IPS-20b (cell line): ENCODE measurements around the gene SEPTIN2.
"Not testable (repeated sequence)": the region's sequence is repeated elsewhere in the genome, so short reads cannot be mapped to it uniquely, and the experiment has no call there.

Experiments
- H3K27ac ChIP-seq: one replicate; pipeline ENCODE4 v1.5.1; 2013; ENCODE audit warnings: low read length
- H3K27me3 ChIP-seq: 2 replicates; pipeline ENCODE4 v1.6.1; 2013; ENCODE audit warnings: mild to moderate bottlenecking, low read length, inconsistent platforms; ENCODE audit not compliant: insufficient read depth
- H3K36me3 ChIP-seq: 2 replicates; pipeline ENCODE4 v1.6.1; 2013; ENCODE audit warnings: low read depth, mild to moderate bottlenecking, inconsistent platforms, low read length, moderate library complexity; ENCODE audit not compliant: insufficient read depth
- H3K4me1 ChIP-seq: 2 replicates; pipeline ENCODE4 v1.6.1; 2013; ENCODE audit warnings: mild to moderate bottlenecking, control low read depth, inconsistent platforms, low read length, moderate library complexity; ENCODE audit not compliant: insufficient read depth
- H3K4me3 ChIP-seq: 2 replicates; pipeline ENCODE4 v1.5.1; 2013; ENCODE audit warnings: mild to moderate bottlenecking, low read length, inconsistent platforms
- H3K9ac ChIP-seq: 2 replicates; pipeline ENCODE4 v1.6.1; 2013; ENCODE audit warnings: low read depth, mild to moderate bottlenecking, inconsistent platforms, low read length, moderate library complexity
- H3K9me3 ChIP-seq: 2 replicates; pipeline ENCODE4 v1.6.1; 2013; ENCODE audit warnings: mild to moderate bottlenecking, low read depth, low read length, inconsistent platforms; ENCODE audit not compliant: insufficient read depth

SEPTIN2 gene

DNA sequence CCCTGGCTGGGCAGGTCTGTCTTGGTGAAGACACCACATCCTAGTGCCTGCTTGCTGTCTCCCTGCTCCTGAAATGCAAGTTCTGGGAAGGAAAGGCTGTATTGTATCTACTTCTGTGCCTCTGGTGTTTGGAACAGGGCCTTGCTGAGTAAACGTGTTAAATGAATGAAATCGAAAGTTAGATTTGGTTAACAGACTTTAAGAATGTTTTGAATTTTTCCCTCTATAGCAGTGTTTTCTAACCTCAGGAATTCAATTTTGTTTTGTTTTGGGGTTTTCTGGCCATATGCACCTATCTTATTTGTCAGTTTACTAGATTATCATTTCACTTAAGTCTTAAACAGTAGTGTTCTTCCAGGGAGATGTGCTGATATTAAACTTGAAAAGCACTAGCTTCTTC, 61.1 kb downstream of the SEPTIN2 start:
- Histone ChIP-seq H3K4me1 (no peaks in the 10 kb centered on the region), H3K36me3 (0 out of 2 replicates have a peak, but pooled peaks cover 9% of the 10 kb centered on the region), H3K27ac (no peak overlapping the region)

DNA sequence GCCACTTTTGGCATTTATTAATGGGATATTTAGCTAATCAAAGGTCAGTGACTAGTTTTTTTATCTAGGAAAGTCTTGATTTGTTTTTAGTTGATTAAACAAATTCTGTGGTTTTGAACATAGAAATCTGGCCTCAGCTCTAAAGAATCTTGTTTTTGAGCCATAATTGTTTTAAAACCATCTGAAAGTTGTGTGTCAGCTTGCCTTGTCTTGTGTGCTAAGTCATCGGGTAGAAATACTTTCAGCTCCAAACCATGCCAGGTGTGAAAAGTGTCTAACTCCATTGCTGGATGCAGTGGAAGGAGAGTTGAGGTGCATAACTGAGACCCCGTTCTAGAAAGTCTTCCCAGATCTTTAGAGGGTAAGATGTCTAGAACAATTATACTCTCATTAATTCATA, 63.1 kb downstream of the SEPTIN2 start:
- H3K4me1 ChIP-seq = no peaks in the 10 kb centered on the region
- no peaks in the 10 kb centered on the region for H3K27me3 ChIP-seq
- H3K27ac ChIP-seq = no peak overlapping the region
- H3K9me3 ChIP-seq = no peaks in the 10 kb centered on the region
- H3K36me3 ChIP-seq = 0 out of 2 replicates have a peak, but pooled peaks cover 9% of the 10 kb centered on the region
- no peak overlapping the region for H3K4me3 ChIP-seq
- no peak overlapping the region for H3K9ac ChIP-seq

More for the DNA sequence above, 61.1 kb downstream of the SEPTIN2 start:
- H3K27me3 ChIP-seq = no peaks in the 10 kb centered on the region
- H3K4me3 ChIP-seq = no peak overlapping the region
- no peak overlapping the region for H3K9ac ChIP-seq
- no peaks in the 10 kb centered on the region for H3K9me3 ChIP-seq

GRCh38 chr2:241379481-241380480, 64.1 kb downstream of the SEPTIN2 start:
- Histone ChIP-seq H3K36me3 (0 out of 2 replicates have a peak, but pooled peaks cover 5% of the 10 kb centered on the region), H3K4me3 (no peak overlapping the region), H3K27ac (no peak overlapping the region), H3K9ac (no peak overlapping the region), H3K9me3 (no peaks in the 10 kb centered on the region), H3K4me1 (no peaks in the 10 kb centered on the region), H3K27me3 (no peaks in the 10 kb centered on the region)

GRCh38 chr2:241381872-241382271, 66.1 kb downstream of the SEPTIN2 start:
- no peaks in the 10 kb centered on the region for H3K4me1 ChIP-seq

GRCh38 chr2:241385450-241385849, 69.7 kb downstream of the SEPTIN2 start:
- not testable (repeated sequence) for H3K36me3 ChIP-seq, H3K9ac ChIP-seq, H3K4me3 ChIP-seq, H3K9me3 ChIP-seq, H3K4me1 ChIP-seq, H3K27ac ChIP-seq, H3K27me3 ChIP-seq

More at GRCh38 chr2:241381872-241382271, 66.1 kb downstream of the SEPTIN2 start:
- Histone ChIP-seq H3K36me3 (no peaks in the 10 kb centered on the region), H3K4me3 (no peak overlapping the region), H3K9ac (no peak overlapping the region), H3K9me3 (no peaks in the 10 kb centered on the region), H3K27me3 (no peaks in the 10 kb centered on the region), H3K27ac (no peak overlapping the region)

GRCh38 chr2:241386519-241386918, 70.8 kb downstream of the SEPTIN2 start:
- H3K27ac ChIP-seq = no peak overlapping the region
- H3K36me3 ChIP-seq = no peaks in the 10 kb centered on the region; the same call in 1 of the 2 replicates
- H3K27me3 ChIP-seq = no peaks in the 10 kb centered on the region
- no peak overlapping the region for H3K4me3 ChIP-seq
- H3K9ac ChIP-seq = no peak overlapping the region
- H3K9me3 ChIP-seq = no peaks in the 10 kb centered on the region
- 0 out of 2 replicates have a peak, but pooled peaks cover 3% of the 10 kb centered on the region for H3K4me1 ChIP-seq

GRCh38 chr2:241389697-241390096, 74.0 kb downstream of the SEPTIN2 start:
- Histone ChIP-seq H3K4me1 (0 out of 2 replicates have a peak, but pooled peaks cover 3% of the 10 kb centered on the region), H3K27me3 (no peaks in the 10 kb centered on the region), H3K4me3 (no peak overlapping the region), H3K9ac (no peak overlapping the region), H3K9me3 (no peaks in the 10 kb centered on the region), H3K27ac (no peak overlapping the region), H3K36me3 (no peaks in the 10 kb centered on the region; the same call in 1 of the 2 replicates)

DNA sequence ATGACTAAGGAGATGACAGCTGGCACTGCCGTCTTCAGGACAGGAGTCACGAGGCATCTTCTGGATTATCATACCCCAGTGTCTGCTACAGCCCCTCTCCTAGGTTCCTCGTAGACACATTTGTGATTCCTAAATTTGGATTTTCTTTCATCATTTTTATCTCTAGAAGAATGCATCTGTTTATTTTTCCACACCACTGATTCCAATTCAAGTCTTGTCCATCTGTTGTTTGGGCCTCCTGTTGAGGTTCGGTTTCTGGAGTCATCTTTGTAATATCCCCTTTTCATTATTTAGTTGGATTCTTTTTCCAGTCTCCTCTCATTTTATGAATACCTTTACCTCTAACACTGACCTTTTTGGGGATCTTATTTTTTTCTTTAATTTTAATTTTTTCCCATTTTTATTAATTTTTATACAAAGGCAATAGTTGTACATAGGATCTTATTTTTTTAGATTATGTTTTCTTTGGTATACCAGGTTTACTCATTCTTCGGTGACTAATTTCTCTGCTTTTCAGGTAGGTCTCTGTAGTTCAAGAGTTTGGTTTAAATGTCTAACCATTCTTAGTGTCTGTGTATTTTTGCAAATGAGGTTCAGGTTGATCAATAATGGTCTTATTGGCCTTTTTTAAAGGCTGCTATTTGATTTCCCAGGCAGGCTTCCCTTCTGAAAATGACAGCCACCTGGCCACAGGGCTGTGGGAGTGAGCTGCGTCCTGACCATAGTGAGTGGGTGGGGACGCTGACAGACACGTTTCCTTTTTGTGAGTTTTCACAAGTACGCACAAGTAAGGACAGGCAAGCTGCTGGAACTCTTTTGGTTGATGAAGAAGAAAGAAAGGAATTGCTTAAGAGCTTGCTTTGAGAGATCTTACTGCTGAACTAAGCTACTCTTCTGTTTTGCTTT, 74.8 kb downstream of the SEPTIN2 start:
- no peak overlapping the region for H3K27ac ChIP-seq
- no peak overlapping the region for H3K4me3 ChIP-seq
- H3K27me3 ChIP-seq = no peaks in the 10 kb centered on the region
- peaks cover 5% of the 10 kb centered on the region; the same call in 1 of the 2 replicates for H3K36me3 ChIP-seq
- 0 out of 2 replicates have a peak, but pooled peaks cover 3% of the 10 kb centered on the region for H3K4me1 ChIP-seq
- H3K9ac ChIP-seq = no peak overlapping the region
- H3K9me3 ChIP-seq = no peaks in the 10 kb centered on the region

- Histone ChIP-seq H3K36me3 (peaks cover 6% of the 10 kb centered on the region; the same call in 1 of the 2 replicates), H3K27ac (no peak overlapping the region), H3K4me3 (no peak overlapping the region), H3K9me3 (no peaks in the 10 kb centered on the region), H3K9ac (no peak overlapping the region), H3K27me3 (no peaks in the 10 kb centered on the region), H3K4me1 (0 out of 2 replicates have a peak, but pooled peaks cover 3% of the 10 kb centered on the region)
Measured at GRCh38 chr2:241391892-241392665, 76.4 kb downstream of the SEPTIN2 start.

- not testable (repeated sequence) for H3K27ac ChIP-seq, H3K9me3 ChIP-seq, H3K36me3 ChIP-seq, H3K9ac ChIP-seq, H3K27me3 ChIP-seq, H3K4me3 ChIP-seq, H3K4me1 ChIP-seq
Measured at GRCh38 chr2:241392753-241393152, 77.0 kb downstream of the SEPTIN2 start.
